ENCODE measurements around the gene SEC61A2.

DNA sequence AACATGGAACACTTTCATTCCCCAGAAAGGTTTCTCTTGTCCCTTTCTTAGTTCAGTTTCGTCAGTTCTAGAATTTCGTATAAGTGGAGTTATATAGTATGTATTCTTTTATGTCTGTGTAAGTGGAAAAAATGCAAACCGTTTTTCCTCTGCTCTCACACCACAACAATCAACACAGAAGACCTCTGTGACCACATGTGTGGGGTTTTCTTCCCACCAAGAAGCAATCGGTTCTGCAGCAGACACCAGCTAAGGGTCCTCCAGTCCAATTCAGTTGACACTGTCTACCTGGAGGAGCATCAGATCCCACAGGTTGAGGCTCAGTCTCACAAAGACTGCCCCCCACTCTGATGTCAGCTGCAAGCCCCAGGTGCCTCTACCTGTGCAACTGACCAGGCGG lies 72.7 kb downstream of the SEC61A2 start:
- TF ChIP-seq, protein P1, sequence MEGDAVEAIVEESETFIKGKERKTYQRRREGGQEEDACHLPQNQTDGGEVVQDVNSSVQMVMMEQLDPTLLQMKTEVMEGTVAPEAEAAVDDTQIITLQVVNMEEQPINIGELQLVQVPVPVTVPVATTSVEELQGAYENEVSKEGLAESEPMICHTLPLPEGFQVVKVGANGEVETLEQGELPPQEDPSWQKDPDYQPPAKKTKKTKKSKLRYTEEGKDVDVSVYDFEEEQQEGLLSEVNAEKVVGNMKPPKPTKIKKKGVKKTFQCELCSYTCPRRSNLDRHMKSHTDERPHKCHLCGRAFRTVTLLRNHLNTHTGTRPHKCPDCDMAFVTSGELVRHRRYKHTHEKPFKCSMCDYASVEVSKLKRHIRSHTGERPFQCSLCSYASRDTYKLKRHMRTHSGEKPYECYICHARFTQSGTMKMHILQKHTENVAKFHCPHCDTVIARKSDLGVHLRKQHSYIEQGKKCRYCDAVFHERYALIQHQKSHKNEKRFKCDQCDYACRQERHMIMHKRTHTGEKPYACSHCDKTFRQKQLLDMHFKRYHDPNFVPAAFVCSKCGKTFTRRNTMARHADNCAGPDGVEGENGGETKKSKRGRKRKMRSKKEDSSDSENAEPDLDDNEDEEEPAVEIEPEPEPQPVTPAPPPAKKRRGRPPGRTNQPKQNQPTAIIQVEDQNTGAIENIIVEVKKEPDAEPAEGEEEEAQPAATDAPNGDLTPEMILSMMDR (IDR thresholded peaks at IDR 0.05) = no peak
- TF ChIP-seq POLR2A (IDR thresholded peaks at IDR 0.05) = no peak

Measured in uterus (tissue), 2 donors.